MCF 10A (cell line): ENCODE measurements around the gene FCGR2B. TPM values are rescaled to one million over a fixed set of nuclear protein-coding genes. Genes with fewer than 3 reads are reported as not detected.
"Not testable (repeated sequence)": the region's sequence is repeated elsewhere in the genome, so short reads cannot be mapped to it uniquely, and the experiment has no call there.

ENCODE experiments used
- Bru-seq: library from RNA; stranded (reverse); fragments of 400-500 nt; gene quantifications from one replicate; lab custom pipeline; 2021; lab: Mats Ljungman, UMichigan
- BruChase-seq, 2 experiments: library from RNA; stranded (reverse); fragments of 400-500 nt; gene quantifications; one replicate each; lab custom pipeline; 2021; lab: Mats Ljungman, UMichigan
- BruUV-seq: library from RNA; stranded (reverse); fragments of 400-500 nt; replicated peaks from 2 replicates; lab custom pipeline; 2021; lab: Mats Ljungman, UMichigan
- CTCF ChIA-PET: fragments of 300-600 bp; sonication (Branson Sonifier 250); formaldehyde crosslinking; extraction: SDS; loops from one replicate; lab custom pipeline; 2021; ENCODE audit warnings: antibody characterized with exemption, inconsistent platforms; lab: Yijun Ruan, JAX
- POLR2A ChIA-PET: fragments of 300-600, 350-650 bp; sonication (Branson Sonifier 250); formaldehyde crosslinking; extraction: SDS; loops from one replicate; lab custom pipeline; 2020; ENCODE audit warnings: antibody characterized with exemption, inconsistent platforms; lab: Yijun Ruan, JAX
- DNase-seq: peaks from one replicate; pipeline ENCODE4 v3.0.0-alpha.2; 2018; ENCODE audit not compliant: unreplicated experiment
- H3K27ac Mint-ChIP-seq: one replicate; pipeline ENCODE4 v1.8.0; 2022; ENCODE audit warnings: mild to moderate bottlenecking, low read depth, mixed read lengths; ENCODE audit not compliant: unreplicated experiment
- H3K27me3 Mint-ChIP-seq: one replicate; pipeline ENCODE4 v1.8.0; 2022; ENCODE audit warnings: mixed read lengths; ENCODE audit not compliant: insufficient read depth, unreplicated experiment
- H3K36me3 Mint-ChIP-seq: one replicate; pipeline ENCODE4 v1.8.0; 2022; ENCODE audit warnings: mild to moderate bottlenecking, moderate library complexity, mixed read lengths; ENCODE audit not compliant: insufficient read depth, unreplicated experiment
- H3K4me1 Mint-ChIP-seq: one replicate; pipeline ENCODE4 v1.8.0; 2022; ENCODE audit warnings: mixed read lengths; ENCODE audit not compliant: insufficient read depth, unreplicated experiment
- H3K4me3 Mint-ChIP-seq: one replicate; pipeline ENCODE4 v1.8.0; 2022; ENCODE audit warnings: mild to moderate bottlenecking, moderate library complexity, mixed read lengths; ENCODE audit not compliant: unreplicated experiment
- H3K9me3 Mint-ChIP-seq: one replicate; pipeline ENCODE4 v1.8.0; 2022; ENCODE audit warnings: mixed read lengths; ENCODE audit not compliant: unreplicated experiment
- intact Hi-C: fragments of 100-400 bp; cut with micrococcal nuclease; formaldehyde crosslinking; loops from 2 replicates; pipeline ENCODE4 v1.14.1; 2022
- long read RNA-seq: library from polyadenylated mRNA; stranded (forward); transcript quantifications from one replicate; pipeline ENCODE4 v2.0.0, GENCODE V29; 2022
- total RNA-seq: library from RNA; stranded (reverse); gene quantifications from 2 replicates; pipeline ENCODE4 v1.2.3, GENCODE V29; 2022

FCGR2B gene
- total RNA-seq (not detected in 2 replicates), Bru-seq, nascent RNA (not detected), BruChase-seq, experiment 1, labeled RNA remaining after a 6-hour chase (not detected), BruChase-seq, experiment 2, labeled RNA remaining after a 2-hour chase (not detected)
- long read RNA-seq = 0 reads

GRCh38 chr1:161662684-161663339, at the start of gene FCGR2B:
Gene FCGR2B, plus strand, starts transcription at chr1:161663143. Its CDS starts 99 bp downstream, at chr1:161663242.
- H3K27ac Mint-ChIP-seq, H3K27me3 Mint-ChIP-seq, POLR2A ChIA-PET, H3K4me1 Mint-ChIP-seq, intact Hi-C loops, CTCF ChIA-PET, H3K4me3 Mint-ChIP-seq, H3K36me3 Mint-ChIP-seq, BruUV-seq, H3K9me3 Mint-ChIP-seq, DNase-seq: not testable (repeated sequence)

DNA sequence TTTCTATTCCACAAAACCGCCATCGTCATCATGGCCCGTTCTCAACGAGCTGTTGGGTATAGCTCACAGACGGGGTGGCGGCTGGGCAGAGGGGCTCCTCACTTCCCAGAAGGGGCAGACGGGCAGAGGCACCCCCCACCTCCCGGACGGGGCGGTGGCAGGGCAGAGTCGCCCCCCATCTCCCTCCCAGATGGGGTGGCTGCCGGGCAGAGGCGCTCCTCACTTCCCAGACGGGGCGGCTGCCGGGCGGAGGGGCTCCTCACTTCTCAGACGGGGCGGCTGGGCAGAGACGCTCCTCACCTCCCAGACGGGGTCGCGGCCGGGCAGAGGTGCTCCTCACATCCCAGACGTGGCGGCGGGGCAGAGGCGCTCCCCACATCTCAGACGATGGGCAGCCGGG, 46.5 kb upstream of the FCGR2B start:
- H3K27ac Mint-ChIP-seq, POLR2A ChIA-PET, H3K4me1 Mint-ChIP-seq, CTCF ChIA-PET, BruUV-seq, intact Hi-C loops, H3K27me3 Mint-ChIP-seq, DNase-seq, H3K9me3 Mint-ChIP-seq, H3K4me3 Mint-ChIP-seq: not testable (repeated sequence)
- H3K36me3 Mint-ChIP-seq = peaks cover 20% of the 10 kb centered on the region

DNA sequence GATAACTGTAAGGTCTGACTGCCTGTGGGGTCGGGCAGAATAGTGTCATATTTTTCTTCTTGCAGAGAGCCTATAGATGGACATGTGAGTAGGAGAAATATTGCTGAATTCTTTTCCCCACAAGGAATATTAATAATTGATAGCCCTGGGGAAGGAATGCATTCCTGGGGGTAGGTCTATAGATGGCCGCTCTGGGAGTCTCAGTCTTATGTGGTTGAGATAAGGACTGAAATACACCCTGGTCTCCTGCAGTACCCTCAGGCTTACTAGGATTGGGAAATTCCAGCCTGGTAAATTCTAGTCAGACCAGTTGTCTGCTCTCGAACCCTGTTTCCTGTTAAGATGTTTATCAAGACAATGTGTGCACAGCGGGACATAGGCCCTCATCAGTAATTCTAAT, 44.4 kb upstream of the FCGR2B start:
- not testable (repeated sequence) for BruUV-seq

DNA sequence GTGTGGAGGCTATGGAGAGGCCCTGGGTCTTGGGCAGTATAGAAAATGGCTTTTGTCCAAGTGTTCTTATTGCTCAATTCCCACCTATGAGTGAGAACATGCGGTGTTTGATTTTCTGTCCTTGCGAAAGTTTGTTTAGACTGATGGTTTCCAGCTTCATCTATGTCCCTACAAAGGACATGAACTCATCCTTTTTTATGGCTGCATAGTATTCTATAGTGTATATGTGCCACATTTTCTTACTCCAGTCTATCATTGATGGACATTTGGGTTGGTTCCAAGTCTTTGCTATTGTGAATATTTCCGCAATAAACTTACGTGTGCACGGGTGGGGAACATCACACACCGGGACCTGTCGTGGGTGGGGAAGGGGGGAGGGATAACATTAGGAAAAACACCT, 42.5 kb upstream of the FCGR2B start:
- H3K27ac Mint-ChIP-seq, H3K27me3 Mint-ChIP-seq, intact Hi-C loops, BruUV-seq, H3K36me3 Mint-ChIP-seq, H3K9me3 Mint-ChIP-seq, H3K4me1 Mint-ChIP-seq: not testable (repeated sequence)
- peak overlapping the region; percentile 90 for H3K4me3 Mint-ChIP-seq
- CTCF ChIA-PET = interaction anchor here (1.1 to 1.6 kb wide), 3 partner anchors 107 to 118 kb away, joined by 3 to 4 read pairs (median 4); no protein-coding TSS in a partner anchor
- POLR2A ChIA-PET = interaction anchor here (1.4 to 3.1 kb wide), 5 partner anchors 8 to 230 kb away, joined by 3 to 22 read pairs (median 11); partner anchors contain the start of gene HSPA6
- peak; percentile 62 for DNase-seq

More for the DNA sequence above, 44.4 kb upstream of the FCGR2B start:
- H3K4me1 Mint-ChIP-seq, intact Hi-C loops, POLR2A ChIA-PET, H3K9me3 Mint-ChIP-seq, H3K27me3 Mint-ChIP-seq, DNase-seq, H3K36me3 Mint-ChIP-seq, CTCF ChIA-PET, H3K4me3 Mint-ChIP-seq, H3K27ac Mint-ChIP-seq: not testable (repeated sequence)

DNA sequence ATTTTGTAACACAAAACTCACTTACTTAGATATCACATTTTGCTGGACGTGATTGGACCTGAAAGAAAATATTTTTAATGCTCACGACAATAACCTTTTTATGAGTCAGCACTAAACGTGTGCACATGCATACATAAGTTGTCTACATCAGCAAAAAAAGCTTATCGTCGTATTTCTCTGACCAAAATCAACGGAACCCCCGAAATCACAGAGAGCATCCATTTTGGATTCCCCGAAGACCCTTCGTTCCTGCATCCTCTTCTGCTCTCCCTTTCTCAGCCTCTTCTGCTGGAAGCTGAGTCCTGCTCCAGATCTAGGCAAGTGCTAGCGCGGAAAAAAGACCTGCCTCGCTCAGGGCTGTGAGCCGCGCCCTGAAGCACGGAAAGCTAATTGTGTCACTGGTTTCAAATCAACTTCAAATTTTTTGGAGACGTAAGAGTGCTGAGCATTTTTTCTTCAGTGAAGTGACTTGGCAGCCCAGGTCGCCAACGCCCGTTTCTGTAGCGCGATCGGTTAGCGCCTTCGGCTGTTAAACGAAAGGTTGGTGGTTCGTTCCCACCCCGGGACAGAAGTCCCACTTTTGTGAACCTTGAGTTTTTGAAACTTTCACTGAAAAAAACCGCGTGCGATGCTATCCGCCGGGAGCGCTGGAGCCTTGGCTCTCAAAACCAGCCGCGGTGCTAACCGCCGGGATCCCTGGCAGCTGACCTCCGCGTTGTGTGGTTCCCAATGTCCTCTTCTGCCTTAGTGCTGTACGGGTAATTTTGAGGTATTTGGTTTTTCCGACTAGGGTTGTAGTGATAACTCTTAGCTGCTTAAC, 41.6 kb upstream of the FCGR2B start:
- H3K9me3 Mint-ChIP-seq, H3K36me3 Mint-ChIP-seq, H3K27me3 Mint-ChIP-seq, H3K4me1 Mint-ChIP-seq, BruUV-seq: not testable (repeated sequence)
- POLR2A ChIA-PET = interaction anchor here (0.7 to 3.1 kb wide), 9 partner anchors 9 to 231 kb away, joined by 3 to 22 read pairs (median 5); partner anchors contain the start of genes DUSP12 and HSPA6
- peak; percentile 89 for DNase-seq
- CTCF ChIA-PET = interaction anchor here (0.7 to 1.6 kb wide), 4 partner anchors 18 to 119 kb away, joined by 3 to 4 read pairs (median 4); no protein-coding TSS in a partner anchor
- intact Hi-C loops = loop anchor here (1.0 kb wide), 1 partner anchor 9 kb away; no protein-coding TSS in a partner anchor
- Mint-ChIP-seq H3K27ac (peak overlapping the region; percentile 95), H3K4me3 (peak overlapping the region; percentile 90)

DNA sequence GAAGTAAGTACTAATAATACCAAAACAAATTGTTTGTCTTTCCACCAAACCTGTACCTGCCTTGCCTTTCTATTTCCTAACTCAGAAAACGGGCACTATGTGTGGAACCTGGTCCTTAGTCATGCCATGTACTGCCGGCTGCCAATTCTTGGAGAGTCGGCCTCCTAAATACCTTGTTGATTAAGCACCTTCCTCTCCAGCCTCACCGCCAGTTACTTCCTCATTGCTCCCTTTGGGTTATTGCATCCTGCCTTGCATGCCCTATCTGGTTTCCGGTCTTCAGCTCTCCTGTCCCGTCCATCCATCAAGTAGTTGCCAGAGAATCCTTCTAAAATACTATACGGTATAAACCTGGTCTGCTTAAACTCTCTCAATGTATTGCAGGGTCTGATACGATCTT, 40.9 kb upstream of the FCGR2B start:
- intact Hi-C loops, H3K27me3 Mint-ChIP-seq, H3K9me3 Mint-ChIP-seq, H3K4me1 Mint-ChIP-seq, BruUV-seq, H3K36me3 Mint-ChIP-seq: not testable (repeated sequence)
- POLR2A ChIA-PET = interaction anchor here (0.7 to 3.1 kb wide), 7 partner anchors 9 to 127 kb away, joined by 3 to 22 read pairs (median 5); partner anchors contain the start of genes DUSP12 and HSPA6
- peak; percentile 30 for DNase-seq
- Mint-ChIP-seq H3K27ac (peak overlapping the region; percentile 95), H3K4me3 (peak overlapping the region; percentile 90)
- CTCF ChIA-PET = interaction anchor here (0.7 to 1.0 kb wide), 3 partner anchors 17 to 118 kb away, joined by 3 to 4 read pairs (median 3); no protein-coding TSS in a partner anchor

- CTCF ChIA-PET = interaction anchor here (0.6 to 1.2 kb wide), 2 partner anchors 115 to 352 kb away, joined by 3 read pairs; no protein-coding TSS in a partner anchor
- H3K4me3 Mint-ChIP-seq, H3K9me3 Mint-ChIP-seq, POLR2A ChIA-PET, H3K4me1 Mint-ChIP-seq, H3K27ac Mint-ChIP-seq, H3K36me3 Mint-ChIP-seq, DNase-seq, H3K27me3 Mint-ChIP-seq, intact Hi-C loops, BruUV-seq: not testable (repeated sequence)
Measured at GRCh38 chr1:161623401-161624051, 39.4 kb upstream of the FCGR2B start.

GRCh38 chr1:161624605-161625004, 38.3 kb upstream of the FCGR2B start:
- DNase-seq, CTCF ChIA-PET, H3K27me3 Mint-ChIP-seq, H3K27ac Mint-ChIP-seq, BruUV-seq, intact Hi-C loops, H3K4me1 Mint-ChIP-seq, H3K9me3 Mint-ChIP-seq, H3K4me3 Mint-ChIP-seq, H3K36me3 Mint-ChIP-seq, POLR2A ChIA-PET: not testable (repeated sequence)
